HUES6 (cell line): ENCODE results near the gene TRIM44.
"Not testable (repeated sequence)": the region's sequence is repeated elsewhere in the genome, so short reads cannot be mapped to it uniquely, and the experiment has no call there.

Experiments
- H3K27ac ChIP-seq: 2 replicates; pipeline ENCODE4 v1.7.0; 2013; ENCODE audit warnings: low read depth, mild to moderate bottlenecking, low read length, inconsistent platforms
- H3K27me3 ChIP-seq: 2 replicates; pipeline ENCODE4 v1.6.1; 2013; ENCODE audit warnings: low read length; ENCODE audit not compliant: control insufficient read depth, insufficient read depth
- H3K36me3 ChIP-seq: 2 replicates; pipeline ENCODE4 v1.6.1; 2013; ENCODE audit warnings: low read length; ENCODE audit not compliant: control insufficient read depth, insufficient read depth
- H3K4me1 ChIP-seq: 2 replicates; pipeline ENCODE4 v1.6.1; 2013; ENCODE audit warnings: low read length; ENCODE audit not compliant: control insufficient read depth, insufficient read depth
- H3K4me3 ChIP-seq: 2 replicates; pipeline ENCODE4 v1.5.1; 2013; ENCODE audit warnings: low read depth, low read length
- H3K9ac ChIP-seq: one replicate; pipeline ENCODE4 v1.6.1; 2013; ENCODE audit warnings: mild to moderate bottlenecking, low read length
- H3K9me3 ChIP-seq: 2 replicates; pipeline ENCODE4 v1.6.1; 2013; ENCODE audit warnings: low read depth, low read length; ENCODE audit not compliant: control insufficient read depth, insufficient read depth

TRIM44 gene

GRCh38 chr11:35689081-35689996, 26.8 kb downstream of the TRIM44 start:
- Histone ChIP-seq H3K27me3 (no peaks in the 10 kb centered on the region), H3K9me3 (no peaks in the 10 kb centered on the region), H3K4me3 (no peak overlapping the region), H3K27ac (no peak overlapping the region), H3K4me1 (no peaks in the 10 kb centered on the region), H3K36me3 (peaks cover 3% of the 10 kb centered on the region; the same call in 1 of the 2 replicates), H3K9ac (no peak overlapping the region)

GRCh38 chr11:35702126-35702525, 39.6 kb downstream of the TRIM44 start:
- peaks cover 14% of the 10 kb centered on the region for H3K9me3 ChIP-seq
- no peak overlapping the region for H3K9ac ChIP-seq
- no peak overlapping the region for H3K27ac ChIP-seq
- H3K27me3 ChIP-seq: no peaks in the 10 kb centered on the region
- peaks cover 4% of the 10 kb centered on the region; the same call in 1 of the 2 replicates for H3K36me3 ChIP-seq
- H3K4me3 ChIP-seq: no peak overlapping the region
- H3K4me1 ChIP-seq: no peaks in the 10 kb centered on the region

GRCh38 chr11:35709376-35709775, 46.8 kb downstream of the TRIM44 start:
- no peaks in the 10 kb centered on the region for H3K9me3 ChIP-seq
- H3K27me3 ChIP-seq: no peaks in the 10 kb centered on the region
- no peak overlapping the region for H3K27ac ChIP-seq
- H3K4me1 ChIP-seq: no peaks in the 10 kb centered on the region
- H3K36me3 ChIP-seq: no peaks in the 10 kb centered on the region
- no peak overlapping the region for H3K4me3 ChIP-seq
- H3K9ac ChIP-seq: no peak overlapping the region

GRCh38 chr11:35711173-35711910, 48.8 kb downstream of the TRIM44 start:
- no peaks in the 10 kb centered on the region for H3K9me3 ChIP-seq
- no peaks in the 10 kb centered on the region for H3K36me3 ChIP-seq
- no peaks in the 10 kb centered on the region for H3K27me3 ChIP-seq
- no peak overlapping the region for H3K27ac ChIP-seq
- no peak overlapping the region for H3K9ac ChIP-seq
- H3K4me3 ChIP-seq: no peak overlapping the region
- H3K4me1 ChIP-seq: no peaks in the 10 kb centered on the region

GRCh38 chr11:35711924-35712323, 49.3 kb downstream of the TRIM44 start:
- H3K4me1 ChIP-seq: no peaks in the 10 kb centered on the region
- no peaks in the 10 kb centered on the region for H3K9me3 ChIP-seq
- H3K36me3 ChIP-seq: no peaks in the 10 kb centered on the region
- H3K27me3 ChIP-seq: no peaks in the 10 kb centered on the region
- H3K27ac ChIP-seq: no peak overlapping the region
- H3K4me3 ChIP-seq: no peak overlapping the region
- no peak overlapping the region for H3K9ac ChIP-seq

- no peak overlapping the region for H3K27ac ChIP-seq
- no peaks in the 10 kb centered on the region for H3K27me3 ChIP-seq
- no peaks in the 10 kb centered on the region for H3K9me3 ChIP-seq
- no peaks in the 10 kb centered on the region for H3K4me1 ChIP-seq
- no peak overlapping the region for H3K4me3 ChIP-seq
- H3K36me3 ChIP-seq: no peaks in the 10 kb centered on the region
- H3K9ac ChIP-seq: no peak overlapping the region
Observed at GRCh38 chr11:35712533-35712932, 50.0 kb downstream of the TRIM44 start.

- Histone ChIP-seq H3K4me3 (no peak overlapping the region), H3K36me3 (no peaks in the 10 kb centered on the region), H3K4me1 (no peaks in the 10 kb centered on the region), H3K27me3 (no peaks in the 10 kb centered on the region), H3K27ac (no peak overlapping the region), H3K9ac (no peak overlapping the region), H3K9me3 (no peaks in the 10 kb centered on the region)
Observed at GRCh38 chr11:35714882-35715627, 52.5 kb downstream of the TRIM44 start.

GRCh38 chr11:35715677-35716076, 53.1 kb downstream of the TRIM44 start:
- H3K27me3 ChIP-seq, H3K4me3 ChIP-seq, H3K9me3 ChIP-seq, H3K27ac ChIP-seq, H3K4me1 ChIP-seq, H3K36me3 ChIP-seq, H3K9ac ChIP-seq: not testable (repeated sequence)

GRCh38 chr11:35717043-35717442, 54.5 kb downstream of the TRIM44 start:
- Histone ChIP-seq H3K27me3 (no peaks in the 10 kb centered on the region), H3K36me3 (no peaks in the 10 kb centered on the region), H3K27ac (no peak overlapping the region), H3K4me1 (no peaks in the 10 kb centered on the region), H3K9ac (no peak overlapping the region), H3K9me3 (no peaks in the 10 kb centered on the region), H3K4me3 (no peak overlapping the region)

GRCh38 chr11:35717520-35717919, 54.9 kb downstream of the TRIM44 start:
- H3K4me1 ChIP-seq: no peaks in the 10 kb centered on the region
- H3K4me3 ChIP-seq: no peak overlapping the region
- no peak overlapping the region for H3K27ac ChIP-seq
- no peaks in the 10 kb centered on the region for H3K9me3 ChIP-seq
- H3K9ac ChIP-seq: no peak overlapping the region
- no peaks in the 10 kb centered on the region for H3K36me3 ChIP-seq
- no peaks in the 10 kb centered on the region for H3K27me3 ChIP-seq
